H9 (cell line): ENCODE results near the gene NKD1. TPM values are rescaled to one million over a fixed set of nuclear protein-coding genes. Genes with fewer than 3 reads are reported as not detected.
"Not testable (repeated sequence)": the region's sequence is repeated elsewhere in the genome, so short reads cannot be mapped to it uniquely, and the experiment has no call there.

Source experiments
- DNase-seq: peaks from one replicate; pipeline ENCODE4 v3.0.0-alpha.2; 2017
- H2AFZ ChIP-seq: one replicate; pipeline ENCODE4 v1.6.1; 2013; ENCODE audit warnings: mild to moderate bottlenecking, low read length, control low read depth, moderate library complexity
- H2AK5ac ChIP-seq: 2 replicates; pipeline ENCODE4 v1.6.1; 2013; ENCODE audit warnings: low read length, control low read depth, mixed read lengths; ENCODE audit not compliant: insufficient read length
- H2BK120ac ChIP-seq: one replicate; pipeline ENCODE4 v1.6.1; 2013; ENCODE audit warnings: low read depth, mild to moderate bottlenecking, low read length, control low read depth, inconsistent platforms; ENCODE audit not compliant: poor library complexity, severe bottlenecking
- H2BK12ac ChIP-seq: 2 replicates; pipeline ENCODE4 v1.6.1; 2013; ENCODE audit warnings: low read length, control low read depth, mixed read lengths, low read depth; ENCODE audit not compliant: insufficient read length
- H2BK15ac ChIP-seq: 2 replicates; pipeline ENCODE4 v1.6.1; 2013; ENCODE audit warnings: low read depth, low read length, control low read depth
- H2BK20ac ChIP-seq: one replicate; pipeline ENCODE4 v1.6.1; 2013; ENCODE audit warnings: low read depth, mild to moderate bottlenecking, low read length, control low read depth, inconsistent platforms; ENCODE audit not compliant: poor library complexity, severe bottlenecking
- H2BK5ac ChIP-seq: 2 replicates; pipeline ENCODE4 v1.6.1; 2013; ENCODE audit warnings: low read length, control low read depth, mixed read lengths; ENCODE audit not compliant: insufficient read length
- H3K14ac ChIP-seq: 2 replicates; pipeline ENCODE4 v1.6.1; 2013; ENCODE audit warnings: low read length, control low read depth; ENCODE audit not compliant: insufficient read depth
- H3K18ac ChIP-seq: 2 replicates; pipeline ENCODE4 v1.6.1; 2013; ENCODE audit warnings: low read depth, mild to moderate bottlenecking, mixed read lengths, low read length, control low read depth; ENCODE audit not compliant: insufficient read length
- H3K23ac ChIP-seq: 2 replicates; pipeline ENCODE4 v1.6.1; 2013; ENCODE audit warnings: low read length, control low read depth, mixed read lengths, low read depth; ENCODE audit not compliant: insufficient read length
- H3K23me2 ChIP-seq: 2 replicates; pipeline ENCODE4 v1.6.1; 2013; ENCODE audit warnings: low read depth, mild to moderate bottlenecking, mixed read lengths, low read length, control low read depth; ENCODE audit not compliant: insufficient read length, poor library complexity, severe bottlenecking
- H3K27ac ChIP-seq: 2 replicates; pipeline ENCODE4 v1.5.1; 2013; ENCODE audit warnings: low read length, control low read depth, mixed read lengths, low read depth; ENCODE audit not compliant: insufficient read length
- H3K27me3 ChIP-seq: 2 replicates; pipeline ENCODE4 v1.6.1; 2013; ENCODE audit warnings: low read length, control low read depth, inconsistent platforms; ENCODE audit not compliant: insufficient read depth
- H3K4ac ChIP-seq: 2 replicates; pipeline ENCODE4 v1.6.1; 2013; ENCODE audit warnings: low read depth, mild to moderate bottlenecking, control low read depth, inconsistent platforms, low read length, moderate library complexity
- H3K4me1 ChIP-seq: 2 replicates; pipeline ENCODE4 v1.6.1; 2013; ENCODE audit warnings: low read length, control low read depth, inconsistent platforms; ENCODE audit not compliant: insufficient read depth
- H3K4me2 ChIP-seq: 2 replicates; pipeline ENCODE4 v1.6.1; 2013; ENCODE audit warnings: low read length, control low read depth, mixed read lengths; ENCODE audit not compliant: insufficient read length, insufficient read depth
- H3K56ac ChIP-seq: 2 replicates; pipeline ENCODE4 v1.6.1; 2013; ENCODE audit warnings: low read depth, mild to moderate bottlenecking, mixed read lengths, low read length, control low read depth; ENCODE audit not compliant: insufficient read length
- H3K79me1 ChIP-seq: 2 replicates; pipeline ENCODE4 v1.6.1; 2013; ENCODE audit warnings: low read depth, mild to moderate bottlenecking, moderate library complexity, low read length, control low read depth, inconsistent platforms; ENCODE audit not compliant: insufficient read depth, poor library complexity, severe bottlenecking
- H3K79me2 ChIP-seq: 2 replicates; pipeline ENCODE4 v1.6.1; 2013; ENCODE audit warnings: low read length, control low read depth, inconsistent platforms; ENCODE audit not compliant: insufficient read depth
- H3K9ac ChIP-seq: 2 replicates; pipeline ENCODE4 v1.6.1; 2013; ENCODE audit warnings: low read length, control low read depth, mixed read lengths; ENCODE audit not compliant: insufficient read length; ENCODE audit errors: extremely low read depth
- H3K9me3 ChIP-seq: one replicate; pipeline ENCODE4 v1.6.1; 2013; ENCODE audit warnings: low read depth, low read length, inconsistent platforms; ENCODE audit not compliant: control insufficient read depth
- H3T11ph ChIP-seq: one replicate; pipeline ENCODE4 v1.6.1; 2013; ENCODE audit warnings: mild to moderate bottlenecking, low read length, control low read depth, inconsistent platforms
- H4K20me1 ChIP-seq: one replicate; pipeline ENCODE4 v1.6.1; 2013; ENCODE audit not compliant: control insufficient read depth, insufficient read length, insufficient read depth
- H4K5ac ChIP-seq: 2 replicates; pipeline ENCODE4 v1.6.1; 2013; ENCODE audit warnings: low read depth, mild to moderate bottlenecking, mixed read lengths, low read length, control low read depth; ENCODE audit not compliant: insufficient read length
- H4K8ac ChIP-seq: replicated peaks from 2 replicates; pipeline ENCODE4 v1.6.1; 2013; ENCODE audit warnings: low read length, control low read depth, mixed read lengths, low read depth; ENCODE audit not compliant: insufficient read length
- H4K91ac ChIP-seq: 2 replicates; pipeline ENCODE4 v1.6.1; 2013; ENCODE audit warnings: low read depth, mild to moderate bottlenecking, moderate library complexity, mixed read lengths, low read length, control low read depth; ENCODE audit not compliant: insufficient read length
- H3K27ac Mint-ChIP-seq, 3 experiments: 2 replicates in 2 of 3; 3 replicates in 1 of 3; pipeline ENCODE4 v1.8.0; 2020 to 2021; ENCODE audit warnings: mixed read lengths in 3 of 3, mild to moderate bottlenecking in 1 of 3, moderate library complexity in 1 of 3
- H3K27me3 Mint-ChIP-seq: 2 replicates; pipeline ENCODE4 v1.8.0; 2021; ENCODE audit warnings: low read depth, mild to moderate bottlenecking, moderate library complexity, mixed read lengths
- H3K36me3 Mint-ChIP-seq, 3 experiments: 2 replicates in 2 of 3; 3 replicates in 1 of 3; pipeline ENCODE4 v1.8.0; 2020 to 2021; ENCODE audit warnings: low read depth in 3 of 3, mixed read lengths in 3 of 3; ENCODE audit not compliant: insufficient read depth in 1 of 3
- H3K4me1 Mint-ChIP-seq, 2 experiments: 2 replicates each; pipeline ENCODE4 v1.8.0; 2020; ENCODE audit warnings: mixed read lengths in 2 of 2
- H3K4me3 Mint-ChIP-seq, 2 experiments: 2 replicates in 1 of 2; 3 replicates in 1 of 2; pipeline ENCODE4 v1.8.0; 2020 to 2021; ENCODE audit warnings: mild to moderate bottlenecking in 2 of 2, mixed read lengths in 2 of 2, moderate library complexity in 1 of 2
- H3K9me3 Mint-ChIP-seq, 2 experiments: 2 replicates in 1 of 2; 3 replicates in 1 of 2; pipeline ENCODE4 v1.8.0; 2020; ENCODE audit warnings: mild to moderate bottlenecking in 2 of 2, mixed read lengths in 2 of 2, moderate library complexity in 1 of 2
- CTCF ChIP-seq: fragments of 200-600 bp; sonication (generic); conservative IDR thresholded peaks from 3 replicates; pipeline ENCODE4 v1.8.0; 2021; ENCODE audit warnings: antibody characterized with exemption, mild to moderate bottlenecking
- WGBS: extraction: QIAGEN DNeasy Blood & Tissue Kit; methylation state at CpG from one replicate; pipeline ENCODE4 v1.1.7; 2013; ENCODE audit warnings: missing lambda C conversion rate, low lambda C conversion rate, mixed read lengths; ENCODE audit not compliant: insufficient read length; ENCODE audit errors: extremely low coverage; 5-methylcytosine and 5-hydroxymethylcytosine counted together
- total RNA-seq: library from RNA; stranded (reverse); gene quantifications from 2 replicates; pipeline ENCODE4 v1.2.1, GENCODE V29; 2021

NKD1 gene
- total RNA-seq, 1 experiment from 2014 or later: 1.9 TPM

- no peaks in the 10 kb centered on the region for H3K79me1 ChIP-seq
- Mint-ChIP-seq H3K4me1 (peaks cover 16 to 21% of the 10 kb centered on the region in 2 experiments), H3K4me3 (no peak overlapping the region), H3K9me3 (no peaks in the 10 kb centered on the region), H3K27me3 (peaks cover 15% of the 10 kb centered on the region), H3K27ac (no peak overlapping the region), H3K36me3 (no peaks in the 10 kb centered on the region; a peak in 1 of 7 replicates)
- no peak overlapping the region for H3K9ac ChIP-seq
- no CpG with 5 or more reads among the region's 12 CpGs for WGBS
- H3K23ac ChIP-seq: no peak overlapping the region
- no peaks in the 10 kb centered on the region for H3K23me2 ChIP-seq
- H2AK5ac ChIP-seq: no peak overlapping the region
- no peak overlapping the region for H4K91ac ChIP-seq
- no peak for DNase-seq
- no peak overlapping the region for H2BK20ac ChIP-seq
- no peaks in the 10 kb centered on the region for H4K20me1 ChIP-seq
- H3K4me1 ChIP-seq: no peaks in the 10 kb centered on the region
- no peak overlapping the region for H2AFZ ChIP-seq
- no peak overlapping the region for H3K27ac ChIP-seq
- H4K5ac ChIP-seq: no peak overlapping the region
- no peak overlapping the region for H3K14ac ChIP-seq
- no peak for TF ChIP-seq CTCF
- no peak overlapping the region for H3K56ac ChIP-seq
- H3K79me2 ChIP-seq: no peaks in the 10 kb centered on the region
- H3K18ac ChIP-seq: no peak overlapping the region
- no peak overlapping the region for H2BK5ac ChIP-seq
- H4K8ac ChIP-seq: no peak overlapping the region
- H2BK15ac ChIP-seq: no peak overlapping the region
- no peaks in the 10 kb centered on the region for H3K9me3 ChIP-seq
- no peak overlapping the region for H3K4me2 ChIP-seq
- no peak overlapping the region for H3K4ac ChIP-seq
- H3K27me3 ChIP-seq: no peaks in the 10 kb centered on the region
- H2BK12ac ChIP-seq: no peak overlapping the region
- no peak overlapping the region for H3T11ph ChIP-seq
- H2BK120ac ChIP-seq: no peak overlapping the region
Observed at GRCh38 chr16:50535506-50536257, 12.5 kb upstream of the NKD1 start.

GRCh38 chr16:50536258-50536645 is 11.9 kb upstream of the NKD1 start:
- not testable (repeated sequence) for H3K27ac Mint-ChIP-seq, H3K9me3 ChIP-seq, H3K56ac ChIP-seq, H4K20me1 ChIP-seq, H3K4ac ChIP-seq, H2BK15ac ChIP-seq, H3K9ac ChIP-seq, H3K14ac ChIP-seq, H4K91ac ChIP-seq, H3K23ac ChIP-seq, H2BK20ac ChIP-seq, H3K27ac ChIP-seq, H2BK5ac ChIP-seq, DNase-seq, H3K23me2 ChIP-seq, H3K18ac ChIP-seq, H3K9me3 Mint-ChIP-seq, H3K79me1 ChIP-seq, H2AK5ac ChIP-seq, H2AFZ ChIP-seq, H3K4me2 ChIP-seq, H3K79me2 ChIP-seq, H3K36me3 Mint-ChIP-seq, H3K4me1 ChIP-seq, H3T11ph ChIP-seq, H2BK12ac ChIP-seq, H4K5ac ChIP-seq, H4K8ac ChIP-seq, H3K27me3 ChIP-seq, H2BK120ac ChIP-seq, H3K4me3 Mint-ChIP-seq
- WGBS: no CpG with 5 or more reads among the region's 7 CpGs
- Mint-ChIP-seq H3K27me3 (peaks cover 17% of the 10 kb centered on the region), H3K4me1 (peaks cover 16 to 22% of the 10 kb centered on the region in 2 experiments)
